Testis (tissue), 2 donors: ENCODE results near the gene SLC39A3.

Source experiments
- CTCF ChIP-seq, 3 experiments: fragments of 450-650 bp in 2 of 3; fragments of 200-600 bp in 1 of 3; sonication (generic) in 1 of 3; IDR thresholded peaks; one replicate each; pipeline ENCODE4 v1.5.1; 2016 to 2019; ENCODE audit warnings: antibody characterized with exemption in 3 of 3, mild to moderate bottlenecking in 2 of 3, moderate library complexity in 1 of 3
- POLR2A ChIP-seq: fragments of 450-650 bp; IDR thresholded peaks from one replicate; pipeline ENCODE4 v1.6.1; 2017; ENCODE audit warnings: antibody characterized with exemption, mild to moderate bottlenecking, moderate library complexity

- no peak for TF ChIP-seq CTCF (IDR thresholded peaks at IDR 0.05)
- no peak for TF ChIP-seq POLR2A
Measured at GRCh38 chr19:2755448-2755705, 15.6 kb upstream of the SLC39A3 start.
